Measurements from ENCODE around the gene GADL1. TPM values are rescaled to one million over a fixed set of nuclear protein-coding genes. Genes with fewer than 3 reads are reported as not detected.

GADL1 gene
- total RNA-seq, 1 donor, result not detected

- TF ChIP-seq CTCF (IDR thresholded peaks at IDR 0.05; ENCODE audit: insufficient read depth, low read depth, low read length), result no peak
- DNase-seq (ENCODE audit: low read depth), result no peak
- no peak overlapping the region for H3K4me3 ChIP-seq (ENCODE audit: low read depth, low read length)
Measured at GRCh38 chr3:30677347-30677685, 217.1 kb downstream of the GADL1 start.

- TF ChIP-seq CTCF (IDR thresholded peaks at IDR 0.05; ENCODE audit: insufficient read depth, low read depth, low read length), result no peak
- no peak for DNase-seq (ENCODE audit: low read depth)
- H3K4me3 ChIP-seq (ENCODE audit: low read depth, low read length), result no peak overlapping the region
Measured at GRCh38 chr3:30676424-30677346, 217.8 kb downstream of the GADL1 start.
